HEK293 (cell line): Measurements from ENCODE around the gene USP12.

Experiments used
- CTCF ChIA-PET: fragments of 350-600 bp; formaldehyde crosslinking; extraction: SDS; loops from one replicate; lab custom pipeline; 2021; ENCODE audit warnings: antibody characterized with exemption; lab: Yijun Ruan, JAX
- POLR2A ChIA-PET: fragments of 300-600 bp; formaldehyde crosslinking; extraction: SDS; loops from one replicate; lab custom pipeline; 2020; ENCODE audit warnings: antibody characterized with exemption, inconsistent platforms; lab: Yijun Ruan, JAX
- H3K27ac ChIP-seq: fragments of 200-500 bp; sonication (Bioruptor generic); 2 replicates; pipeline ENCODE4 v1.5.1; 2014; ENCODE audit warnings: low read depth, low read length, control low read depth, inconsistent platforms; ENCODE audit errors: extremely low read depth
- H3K36me3 ChIP-seq, 2 experiments: fragments of 200-500 bp in 1 of 2; sonication (Bioruptor generic) in 1 of 2; 1 replicate in 1 of 2; 2 replicates in 1 of 2; pipeline ENCODE4 v1.5.1; 2014 to 2017; ENCODE audit warnings: inconsistent platforms in 2 of 2, low read length in 2 of 2; ENCODE audit not compliant: control insufficient read depth in 2 of 2, insufficient read depth in 1 of 2
- H3K4me1 ChIP-seq: fragments of 200-500 bp; sonication (Bioruptor generic); 2 replicates; pipeline ENCODE4 v1.5.1; 2014; ENCODE audit warnings: mild to moderate bottlenecking, low read length, inconsistent platforms; ENCODE audit not compliant: control insufficient read depth, insufficient read depth
- H3K4me3 ChIP-seq: 2 replicates; pipeline ENCODE4 v1.5.1; 2011; ENCODE audit warnings: low read depth, mild to moderate bottlenecking, control low read depth, low read length, moderate library complexity
- H3K9me3 ChIP-seq: fragments of 200-500 bp; sonication (Bioruptor generic); 2 replicates; pipeline ENCODE4 v1.5.1; 2014; ENCODE audit warnings: low read depth, low read length, inconsistent platforms; ENCODE audit not compliant: control insufficient read depth, insufficient read depth
- PRDM1 ChIP-seq: fragments of 450-650 bp; formaldehyde crosslinking; IDR thresholded peaks from 2 replicates; pipeline ENCODE4; 2016; ENCODE audit warnings: missing biosample characterization, missing genetic modification characterization
- SCRT1 ChIP-seq: fragments of 450-650 bp; formaldehyde crosslinking; IDR thresholded peaks from 2 replicates; pipeline ENCODE4 v1.5.1; 2016; ENCODE audit warnings: missing biosample characterization, missing genetic modification characterization, borderline replicate concordance
- ZBTB7A ChIP-seq: fragments of 450-650 bp; formaldehyde crosslinking; IDR thresholded peaks from 2 replicates; pipeline ENCODE4 v1.5.1; 2016; ENCODE audit warnings: low read depth, missing biosample characterization, missing genetic modification characterization
- ZNF23 ChIP-seq: fragments of 450-650 bp; formaldehyde crosslinking; IDR thresholded peaks from 2 replicates; pipeline ENCODE4 v1.5.1; 2016; ENCODE audit warnings: missing biosample characterization, missing genetic modification characterization, borderline replicate concordance
- ZNF239 ChIP-seq: fragments of 450-650 bp; formaldehyde crosslinking; IDR thresholded peaks from 2 replicates; pipeline ENCODE4 v1.5.1; 2016; ENCODE audit warnings: missing biosample characterization, missing genetic modification characterization
- ZNF24 ChIP-seq: fragments of 450-650 bp; formaldehyde crosslinking; IDR thresholded peaks from 2 replicates; pipeline ENCODE4 v1.5.1; 2016; ENCODE audit warnings: missing biosample characterization, missing genetic modification characterization
- ZNF302 ChIP-seq: fragments of 450-650 bp; formaldehyde crosslinking; IDR thresholded peaks from 2 replicates; pipeline ENCODE4 v1.5.1; 2016; ENCODE audit warnings: missing biosample characterization, missing genetic modification characterization, low read depth
- ZNF416 ChIP-seq: fragments of 450-650 bp; formaldehyde crosslinking; IDR thresholded peaks from 2 replicates; pipeline ENCODE4 v1.5.1; 2016; ENCODE audit warnings: missing biosample characterization, missing genetic modification characterization
- ZNF510 ChIP-seq: fragments of 450-650 bp; formaldehyde crosslinking; IDR thresholded peaks from 2 replicates; pipeline ENCODE4 v1.5.1; 2018; ENCODE audit warnings: mild to moderate bottlenecking, missing genetic modification characterization, missing biosample characterization; ENCODE audit not compliant: insufficient replicate concordance
- ZNF629 ChIP-seq: fragments of 450-650 bp; formaldehyde crosslinking; IDR thresholded peaks from 2 replicates; pipeline ENCODE4 v1.5.1; 2017; ENCODE audit warnings: missing biosample characterization, missing genetic modification characterization
- ZNF677 ChIP-seq: fragments of 450-650 bp; IDR thresholded peaks from 2 replicates; pipeline ENCODE4 v1.5.0; 2018; ENCODE audit warnings: missing biosample characterization, mild to moderate bottlenecking, missing genetic modification characterization, moderate library complexity
- ZNF701 ChIP-seq: fragments of 450-650 bp; formaldehyde crosslinking; IDR thresholded peaks from 2 replicates; pipeline ENCODE4 v1.5.1; 2016; ENCODE audit warnings: missing biosample characterization, missing genetic modification characterization
- TF ChIP-seq, protein P1 (sequence below): fragments of 450-650 bp; formaldehyde crosslinking; IDR thresholded peaks from 2 replicates; pipeline ENCODE4; 2016; ENCODE audit warnings: missing biosample characterization, missing genetic modification characterization
- TF ChIP-seq, protein P2 (sequence below): fragments of 450-650 bp; formaldehyde crosslinking; IDR thresholded peaks from 2 replicates; pipeline ENCODE4 v1.5.1; 2016; ENCODE audit warnings: missing biosample characterization, missing genetic modification characterization
- TF ChIP-seq, protein P3 (sequence below): fragments of 450-650 bp; formaldehyde crosslinking; IDR thresholded peaks from 2 replicates; pipeline ENCODE4 v1.5.1; 2016; ENCODE audit warnings: missing biosample characterization, missing genetic modification characterization
- TF ChIP-seq, protein P4 (sequence below): fragments of 450-650 bp; formaldehyde crosslinking; IDR thresholded peaks from 2 replicates; pipeline ENCODE4 v1.5.1; 2017; ENCODE audit warnings: missing biosample characterization, missing genetic modification characterization

The USP12 gene

DNA sequence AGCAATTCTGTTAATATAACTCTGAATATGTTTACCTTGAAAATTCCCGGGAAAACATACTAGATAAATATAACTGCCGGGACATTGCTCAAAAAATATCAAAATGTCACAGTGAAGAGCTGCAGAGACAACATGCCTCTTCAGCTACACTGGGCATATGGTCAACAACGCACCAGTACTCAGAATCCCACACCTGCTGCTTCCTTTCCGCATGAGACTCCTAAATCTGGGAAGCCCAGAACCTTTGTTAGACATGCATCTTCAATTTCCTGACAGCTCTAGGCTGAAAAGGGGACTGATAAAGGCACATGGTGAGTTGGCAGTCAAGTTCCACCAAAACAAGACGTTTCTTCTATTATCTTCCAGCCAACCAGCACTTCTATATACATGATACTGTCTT, 53.7 kb downstream of the USP12 start:
- no peak overlapping the region for H3K27ac ChIP-seq
- POLR2A ChIA-PET: no interaction called here
- no peak overlapping the region for H3K4me3 ChIP-seq
- H3K4me1 ChIP-seq: peaks cover 6% of the 10 kb centered on the region
- no peak for TF ChIP-seq SCRT1
- no peak for TF ChIP-seq ZNF24 (tag by site-specific recombination)
- TF ChIP-seq ZNF416 (tag by site-specific recombination): no peak
- no peak for TF ChIP-seq ZNF701 (tag by site-specific recombination)
- TF ChIP-seq ZNF510 (tag by site-specific recombination): no peak
- no peak for TF ChIP-seq PRDM1 (tag by site-specific recombination)
- no peak for TF ChIP-seq ZNF302
- TF ChIP-seq ZBTB7A (tag by site-specific recombination): no peak
- no peak for TF ChIP-seq ZNF629 (tag by site-specific recombination)
- TF ChIP-seq ZNF677 (tag by site-specific recombination): no peak
- TF ChIP-seq, protein P1, sequence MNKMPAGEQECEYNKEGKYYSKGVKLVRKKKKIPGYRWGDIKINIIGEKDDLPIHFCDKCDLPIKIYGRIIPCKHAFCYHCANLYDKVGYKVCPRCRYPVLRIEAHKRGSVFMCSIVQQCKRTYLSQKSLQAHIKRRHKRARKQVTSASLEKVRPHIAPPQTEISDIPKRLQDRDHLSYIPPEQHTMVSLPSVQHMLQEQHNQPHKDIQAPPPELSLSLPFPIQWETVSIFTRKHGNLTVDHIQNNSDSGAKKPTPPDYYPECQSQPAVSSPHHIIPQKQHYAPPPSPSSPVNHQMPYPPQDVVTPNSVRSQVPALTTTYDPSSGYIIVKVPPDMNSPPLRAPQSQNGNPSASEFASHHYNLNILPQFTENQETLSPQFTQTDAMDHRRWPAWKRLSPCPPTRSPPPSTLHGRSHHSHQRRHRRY: no peak
- TF ChIP-seq ZNF23 (tag by site-specific recombination): no peak
- no peak for TF ChIP-seq ZNF239 (tag by site-specific recombination)
- TF ChIP-seq, all 188 proteins: peak for 0
- CTCF ChIA-PET: interaction anchor here (0.6 kb wide), 1 partner anchor 8 kb away, joined by 3 read pairs; no protein-coding TSS in a partner anchor
- Histone ChIP-seq H3K36me3 (peaks cover 0 to 4% of the 10 kb centered on the region in 2 experiments; a peak in 1 of 3 replicates), H3K9me3 (no peaks in the 10 kb centered on the region)

DNA sequence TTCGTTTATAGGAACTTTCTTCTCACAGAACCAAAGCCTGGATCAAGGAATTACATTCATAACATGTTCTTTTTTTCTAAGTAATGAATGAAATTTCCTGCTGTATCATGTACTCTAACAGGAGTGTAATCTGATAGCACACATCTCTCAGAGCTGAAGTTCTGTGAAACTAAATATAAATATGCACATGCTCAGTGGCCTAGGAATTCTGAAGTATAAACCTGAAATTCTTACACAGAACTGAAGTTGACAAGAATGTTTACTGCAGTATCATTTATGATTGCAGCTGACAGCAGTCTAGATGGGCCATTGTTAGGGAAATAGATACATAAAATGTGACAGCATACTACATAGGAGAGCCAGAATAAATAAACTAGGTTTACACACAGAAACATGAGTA, 54.5 kb downstream of the USP12 start:
- TF ChIP-seq, protein P2, sequence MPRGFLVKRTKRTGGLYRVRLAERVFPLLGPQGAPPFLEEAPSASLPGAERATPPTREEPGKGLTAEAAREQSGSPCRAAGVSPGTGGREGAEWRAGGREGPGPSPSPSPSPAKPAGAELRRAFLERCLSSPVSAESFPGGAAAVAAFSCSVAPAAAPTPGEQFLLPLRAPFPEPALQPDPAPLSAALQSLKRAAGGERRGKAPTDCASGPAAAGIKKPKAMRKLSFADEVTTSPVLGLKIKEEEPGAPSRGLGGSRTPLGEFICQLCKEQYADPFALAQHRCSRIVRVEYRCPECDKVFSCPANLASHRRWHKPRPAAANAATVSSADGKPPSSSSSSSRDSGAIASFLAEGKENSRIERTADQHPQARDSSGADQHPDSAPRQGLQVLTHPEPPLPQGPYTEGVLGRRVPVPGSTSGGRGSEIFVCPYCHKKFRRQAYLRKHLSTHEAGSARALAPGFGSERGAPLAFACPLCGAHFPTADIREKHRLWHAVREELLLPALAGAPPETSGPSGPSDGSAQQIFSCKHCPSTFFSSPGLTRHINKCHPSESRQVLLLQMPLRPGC (tag by site-specific recombination): 0 out of 2 replicates have a peak, but pooled peaks have one; percentile 22
- TF ChIP-seq, protein P3, sequence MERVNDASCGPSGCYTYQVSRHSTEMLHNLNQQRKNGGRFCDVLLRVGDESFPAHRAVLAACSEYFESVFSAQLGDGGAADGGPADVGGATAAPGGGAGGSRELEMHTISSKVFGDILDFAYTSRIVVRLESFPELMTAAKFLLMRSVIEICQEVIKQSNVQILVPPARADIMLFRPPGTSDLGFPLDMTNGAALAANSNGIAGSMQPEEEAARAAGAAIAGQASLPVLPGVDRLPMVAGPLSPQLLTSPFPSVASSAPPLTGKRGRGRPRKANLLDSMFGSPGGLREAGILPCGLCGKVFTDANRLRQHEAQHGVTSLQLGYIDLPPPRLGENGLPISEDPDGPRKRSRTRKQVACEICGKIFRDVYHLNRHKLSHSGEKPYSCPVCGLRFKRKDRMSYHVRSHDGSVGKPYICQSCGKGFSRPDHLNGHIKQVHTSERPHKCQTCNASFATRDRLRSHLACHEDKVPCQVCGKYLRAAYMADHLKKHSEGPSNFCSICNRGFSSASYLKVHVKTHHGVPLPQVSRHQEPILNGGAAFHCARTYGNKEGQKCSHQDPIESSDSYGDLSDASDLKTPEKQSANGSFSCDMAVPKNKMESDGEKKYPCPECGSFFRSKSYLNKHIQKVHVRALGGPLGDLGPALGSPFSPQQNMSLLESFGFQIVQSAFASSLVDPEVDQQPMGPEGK (tag by site-specific recombination): no peak
- TF ChIP-seq, protein P4, sequence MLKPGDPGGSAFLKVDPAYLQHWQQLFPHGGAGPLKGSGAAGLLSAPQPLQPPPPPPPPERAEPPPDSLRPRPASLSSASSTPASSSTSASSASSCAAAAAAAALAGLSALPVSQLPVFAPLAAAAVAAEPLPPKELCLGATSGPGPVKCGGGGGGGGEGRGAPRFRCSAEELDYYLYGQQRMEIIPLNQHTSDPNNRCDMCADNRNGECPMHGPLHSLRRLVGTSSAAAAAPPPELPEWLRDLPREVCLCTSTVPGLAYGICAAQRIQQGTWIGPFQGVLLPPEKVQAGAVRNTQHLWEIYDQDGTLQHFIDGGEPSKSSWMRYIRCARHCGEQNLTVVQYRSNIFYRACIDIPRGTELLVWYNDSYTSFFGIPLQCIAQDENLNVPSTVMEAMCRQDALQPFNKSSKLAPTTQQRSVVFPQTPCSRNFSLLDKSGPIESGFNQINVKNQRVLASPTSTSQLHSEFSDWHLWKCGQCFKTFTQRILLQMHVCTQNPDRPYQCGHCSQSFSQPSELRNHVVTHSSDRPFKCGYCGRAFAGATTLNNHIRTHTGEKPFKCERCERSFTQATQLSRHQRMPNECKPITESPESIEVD (tag by site-specific recombination): peak; percentile 28; the same call in 1 of the 2 replicates
- H3K27ac ChIP-seq: no peak overlapping the region
- peaks cover 0 to 4% of the 10 kb centered on the region in 2 experiments; a peak in 1 of 3 replicates for H3K36me3 ChIP-seq
- no peaks in the 10 kb centered on the region for H3K9me3 ChIP-seq
- POLR2A ChIA-PET: no interaction called here
- no peak overlapping the region for H3K4me3 ChIP-seq
- CTCF ChIA-PET: no interaction called here
- H3K4me1 ChIP-seq: peaks cover 6% of the 10 kb centered on the region
